Measurements from ENCODE around the gene SLC43A2. TPM values are rescaled to one million over a fixed set of nuclear protein-coding genes. Genes with fewer than 3 reads are reported as not detected.

SLC43A2 gene
- total RNA-seq, 2 experiments from 2014 or later, result 9.0 to 10.2 TPM

DNA sequence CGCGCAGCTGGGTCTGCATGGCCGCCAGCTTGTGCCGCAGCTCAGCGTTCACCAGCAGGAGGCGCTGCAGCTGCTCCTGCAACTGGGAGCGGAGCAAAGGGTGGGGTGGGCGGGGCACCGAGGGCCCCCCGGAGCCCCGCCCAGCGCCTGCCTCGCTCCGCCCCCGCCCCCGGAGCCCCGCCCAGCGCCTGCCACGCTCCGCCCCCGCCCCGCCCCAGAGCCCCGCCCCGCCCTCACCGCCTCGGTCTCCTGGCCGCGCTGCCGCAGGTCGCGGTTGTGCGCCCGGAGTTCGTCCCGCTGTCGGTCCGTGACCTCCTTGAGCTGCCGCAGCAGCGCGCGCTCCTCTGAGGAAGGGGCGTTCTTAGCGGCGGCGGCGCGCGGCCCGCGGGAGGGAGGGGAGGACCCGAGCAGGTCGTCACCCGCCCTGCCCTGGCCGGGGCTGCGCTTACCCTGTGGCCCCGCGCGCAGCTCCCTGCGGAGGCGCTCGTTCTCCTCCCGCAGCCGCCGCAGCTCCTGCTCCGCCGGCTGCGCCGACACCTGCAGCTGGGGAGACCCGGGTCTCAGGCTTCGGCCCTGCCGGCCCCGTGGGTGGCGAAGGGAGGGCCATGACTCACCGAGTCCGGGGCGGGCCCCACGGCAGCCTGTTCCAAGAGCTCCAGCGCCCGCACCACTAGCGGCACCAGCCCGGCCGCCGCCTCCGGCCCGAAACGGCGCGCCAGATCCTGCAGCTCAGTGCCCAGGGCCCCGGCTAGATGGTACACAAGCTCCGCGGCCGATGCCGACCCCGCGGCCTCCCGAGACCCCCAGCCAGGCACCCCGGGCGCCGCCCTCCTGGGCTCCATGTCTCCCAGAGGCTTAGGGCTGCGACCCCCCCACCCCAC is 20.6 kb upstream of the SLC43A2 start:
- peaks cover 41% of the 10 kb centered on the region for H3K4me1 ChIP-seq (ENCODE audit: insufficient read depth, low read length)

DNA sequence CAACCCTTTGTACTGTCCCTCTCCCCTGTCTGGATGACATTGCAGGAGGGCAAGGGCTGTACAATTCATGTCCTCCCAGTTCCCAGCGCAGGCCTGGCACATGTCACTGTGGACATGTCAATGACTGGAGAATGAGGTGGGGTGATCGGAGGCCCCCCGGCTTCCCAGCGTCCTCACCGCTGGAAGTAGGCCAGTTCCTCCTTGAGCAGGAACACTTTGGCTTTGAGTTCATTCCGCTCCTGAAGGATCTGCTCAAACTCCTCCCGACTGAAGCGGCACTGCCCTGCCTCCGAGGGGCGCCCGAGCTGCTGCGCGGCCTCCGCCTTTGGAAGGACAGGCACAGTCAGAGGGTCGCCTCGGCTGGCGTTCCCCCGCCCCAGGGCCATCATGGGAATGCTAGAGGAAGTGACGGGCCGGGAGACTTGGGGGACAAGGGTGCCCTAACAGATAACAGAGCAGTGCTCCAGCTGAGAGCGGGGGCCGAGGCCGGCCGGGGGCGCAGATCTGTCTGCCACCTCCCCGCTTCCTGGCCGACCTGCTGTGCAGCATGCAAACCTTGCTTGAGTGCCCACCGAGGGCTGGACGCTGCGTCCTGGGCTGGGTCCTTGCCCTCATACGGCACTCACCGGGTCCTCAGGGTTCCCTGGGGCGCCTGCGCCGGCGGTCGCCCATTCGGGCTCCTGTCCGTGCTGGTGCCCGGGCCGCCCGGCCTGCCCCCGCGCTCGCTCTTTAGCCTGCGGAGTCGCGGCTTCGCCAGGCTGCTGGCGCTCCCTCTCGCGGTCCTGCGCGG is 19.7 kb upstream of the SLC43A2 start:
- CTCF ChIA-PET, result interaction anchor here (0.5 to 2.9 kb wide), 21 partner anchors 8 to 610 kb away, joined by 3 to 12 read pairs (median 6); partner anchors contain the start of genes PITPNA, PRPF8, RPA1 and RTN4RL1
- Mint-ChIP-seq H3K4me1 (ENCODE audit: low read depth) (peaks cover 21% of the 10 kb centered on the region), H3K27ac (peak overlapping the region; percentile 33), H3K9me3 (no peaks in the 10 kb centered on the region), H3K36me3 (ENCODE audit: low read depth) (peaks cover 31% of the 10 kb centered on the region), H3K27me3 (no peaks in the 10 kb centered on the region), H3K4me3 (peak overlapping the region; percentile 79)
- POLR2A ChIA-PET, result interaction anchor here (0.6 to 3.9 kb wide), 12 partner anchors 13 to 283 kb away, joined by 3 to 44 read pairs (median 8); partner anchors contain the start of genes INPP5K, PITPNA, PRPF8 and RPA1
- Histone ChIP-seq H3K27me3 (ENCODE audit: control insufficient read depth in 1 of 2, insufficient read depth in 2 of 2, low read length in 2 of 2) (no peaks in the 10 kb centered on the region), H3K36me3 (ENCODE audit: insufficient read depth, low read length) (peaks cover 31% of the 10 kb centered on the region), H3K9me3 (ENCODE audit: control insufficient read depth in 1 of 2, insufficient read depth in 1 of 2, low read length in 2 of 2) (no peaks in the 10 kb centered on the region), H3K27ac (ENCODE audit: low read depth in 1 of 2, low read length in 2 of 2) (peak overlapping the region in 1 of 2 donors; percentile 26), H3K4me3 (ENCODE audit: low read length) (peak overlapping the region; percentile 61), H3K4me1 (ENCODE audit: insufficient read depth, low read length) (peaks cover 46% of the 10 kb centered on the region)
- ATAC-seq (ENCODE audit: poor library complexity), result no peak
- intact Hi-C loops (cut with DNase I, micrococcal nuclease), result loop anchor here (2.0 to 5.0 kb wide), 3 partner anchors 34 to 379 kb away; partner anchors contain the start of genes PRPF8 (in 1 of the 2) and RTN4RL1 (in 1 of the 2)
- TF ChIP-seq, protein P1, sequence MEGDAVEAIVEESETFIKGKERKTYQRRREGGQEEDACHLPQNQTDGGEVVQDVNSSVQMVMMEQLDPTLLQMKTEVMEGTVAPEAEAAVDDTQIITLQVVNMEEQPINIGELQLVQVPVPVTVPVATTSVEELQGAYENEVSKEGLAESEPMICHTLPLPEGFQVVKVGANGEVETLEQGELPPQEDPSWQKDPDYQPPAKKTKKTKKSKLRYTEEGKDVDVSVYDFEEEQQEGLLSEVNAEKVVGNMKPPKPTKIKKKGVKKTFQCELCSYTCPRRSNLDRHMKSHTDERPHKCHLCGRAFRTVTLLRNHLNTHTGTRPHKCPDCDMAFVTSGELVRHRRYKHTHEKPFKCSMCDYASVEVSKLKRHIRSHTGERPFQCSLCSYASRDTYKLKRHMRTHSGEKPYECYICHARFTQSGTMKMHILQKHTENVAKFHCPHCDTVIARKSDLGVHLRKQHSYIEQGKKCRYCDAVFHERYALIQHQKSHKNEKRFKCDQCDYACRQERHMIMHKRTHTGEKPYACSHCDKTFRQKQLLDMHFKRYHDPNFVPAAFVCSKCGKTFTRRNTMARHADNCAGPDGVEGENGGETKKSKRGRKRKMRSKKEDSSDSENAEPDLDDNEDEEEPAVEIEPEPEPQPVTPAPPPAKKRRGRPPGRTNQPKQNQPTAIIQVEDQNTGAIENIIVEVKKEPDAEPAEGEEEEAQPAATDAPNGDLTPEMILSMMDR (IDR thresholded peaks at IDR 0.05), result no peak
- peak in 2 of 14 experiments; percentile 23 to 47 for DNase-seq

More for the DNA sequence above, 20.6 kb upstream of the SLC43A2 start:
- TF ChIP-seq, protein P1 (IDR thresholded peaks at IDR 0.05), result peak; percentile 75
- Mint-ChIP-seq H3K36me3 (ENCODE audit: low read depth) (peaks cover 36% of the 10 kb centered on the region), H3K4me1 (ENCODE audit: low read depth) (peaks cover 18% of the 10 kb centered on the region), H3K9me3 (no peaks in the 10 kb centered on the region), H3K27ac (peak overlapping the region; percentile 33), H3K4me3 (peak overlapping the region; percentile 79), H3K27me3 (no peaks in the 10 kb centered on the region)
- Histone ChIP-seq H3K27ac (ENCODE audit: low read depth in 1 of 2, low read length in 2 of 2) (peak overlapping the region; percentile 45 to 53), H3K36me3 (ENCODE audit: insufficient read depth, low read length) (peaks cover 39% of the 10 kb centered on the region), H3K4me3 (ENCODE audit: low read length) (peak overlapping the region; percentile 51), H3K27me3 (ENCODE audit: control insufficient read depth in 1 of 2, insufficient read depth in 2 of 2, low read length in 2 of 2) (no peaks in the 10 kb centered on the region), H3K9me3 (ENCODE audit: control insufficient read depth in 1 of 2, insufficient read depth in 1 of 2, low read length in 2 of 2) (no peaks in the 10 kb centered on the region)
- CTCF ChIA-PET, result interaction anchor here (0.5 to 2.9 kb wide), 22 partner anchors 9 to 609 kb away, joined by 3 to 12 read pairs (median 6); partner anchors contain the start of genes PITPNA, PRPF8, RPA1 and RTN4RL1
- ATAC-seq (ENCODE audit: poor library complexity) (peak; percentile 78), DNase-seq (peak; percentile 89 to 99 (median 95))
- intact Hi-C loops (cut with DNase I, micrococcal nuclease), result loop anchor here (1.0 to 5.0 kb wide), 4 partner anchors 21 to 378 kb away; partner anchors contain the start of genes PRPF8 (in 1 of the 2), RTN4RL1 (in 1 of the 2) and SLC43A2 (in 1 of the 2)
- POLR2A ChIA-PET, result interaction anchor here (0.6 to 3.9 kb wide), 18 partner anchors 9 to 743 kb away, joined by 3 to 44 read pairs (median 4); partner anchors contain the start of genes INPP5K, PITPNA, PRPF8 and RPA1

Data from CD4-positive, alpha-beta T cell (primary cell).